Endothelial cell of umbilical vein (primary cell): ENCODE measurements around the gene USP46. TPM values are rescaled to one million over a fixed set of nuclear protein-coding genes. Genes with fewer than 3 reads are reported as not detected.

Experiments used
- BruUV-seq: library from RNA; stranded (reverse); fragments of 400-500 nt; replicated peaks from 2 replicates; lab custom pipeline; 2021; lab: Mats Ljungman, UMichigan
- CTCF ChIA-PET: fragments of 300-600, 350-600 bp; sonication (Branson Sonifier 250); formaldehyde crosslinking; loops from one replicate; lab custom pipeline; 2021; ENCODE audit warnings: antibody characterized with exemption, inconsistent platforms; lab: Charles Lee
- POLR2A ChIA-PET: fragments of 300-600, 350-600 bp; sonication (Branson Sonifier 250); formaldehyde crosslinking; loops from one replicate; lab custom pipeline; 2021; ENCODE audit warnings: antibody characterized with exemption, inconsistent platforms; lab: Charles Lee
- DNase-seq: peaks from one replicate; pipeline ENCODE4 v3.0.0-alpha.2; 2011; ENCODE audit warnings: low read depth, low spot score
- FAIRE-seq: peaks from 2 replicates; lab custom pipeline; 2011; peaks lifted over from hg19 to GRCh38; lab: Jason Lieb, UNC
- H2AFZ ChIP-seq: 2 replicates; pipeline ENCODE4 v1.6.0; 2012; ENCODE audit warnings: low read depth, low read length, control low read depth, inconsistent platforms
- H3K27ac ChIP-seq: 2 replicates; pipeline ENCODE4 v1.5.1; 2011; ENCODE audit warnings: low read depth, mild to moderate bottlenecking, control low read depth, low read length, moderate library complexity; ENCODE audit not compliant: insufficient read depth
- H3K27me3 ChIP-seq, 2 experiments: 2 replicates each; pipeline versions ENCODE4 v1.6.0 to v1.6.1; 2011; ENCODE audit warnings: low read length in 2 of 2, mixed read lengths in 1 of 2; ENCODE audit not compliant: control insufficient read depth in 2 of 2, insufficient read depth in 2 of 2
- H3K36me3 ChIP-seq, 2 experiments: 2 replicates in 1 of 2; 3 replicates in 1 of 2; pipeline ENCODE4 v1.5.1; 2011; ENCODE audit warnings: low read length in 2 of 2, mild to moderate bottlenecking in 1 of 2, moderate library complexity in 1 of 2; ENCODE audit not compliant: control insufficient read depth in 2 of 2, insufficient read depth in 2 of 2; ENCODE audit errors: extremely low read depth in 1 of 2
- H3K4me1 ChIP-seq: 3 replicates; pipeline ENCODE4 v1.5.1; 2011; ENCODE audit warnings: mild to moderate bottlenecking, low read length; ENCODE audit not compliant: control insufficient read depth, insufficient read depth; ENCODE audit errors: extremely low read depth
- H3K4me2 ChIP-seq: 2 replicates; pipeline ENCODE4 v1.6.1; 2011; ENCODE audit warnings: low read length, control low read depth, mixed read lengths; ENCODE audit not compliant: insufficient read depth
- H3K4me3 ChIP-seq, 3 experiments: fragments of 200-600 bp in 1 of 3; sonication (generic), shearing (Covaris generic) in 1 of 3; replicated peaks in 1 of 3; 2 replicates each; pipeline ENCODE4 v1.5.1; 2011 to 2016; ENCODE audit warnings: control low read depth in 3 of 3, low read length in 3 of 3, mild to moderate bottlenecking in 2 of 3, inconsistent platforms in 1 of 3, low read depth in 1 of 3, moderate library complexity in 1 of 3; ENCODE audit not compliant: insufficient read depth in 1 of 3
- H3K79me2 ChIP-seq: 2 replicates; pipeline ENCODE4 v1.6.0; 2012; ENCODE audit warnings: low read length, inconsistent platforms; ENCODE audit not compliant: control insufficient read depth, insufficient read depth
- H3K9ac ChIP-seq: replicated peaks from 2 replicates; pipeline ENCODE3; 2011; ENCODE audit warnings: low read length, control low read depth; ENCODE audit not compliant: insufficient read depth; ENCODE audit errors: extremely low read depth
- H3K9me1 ChIP-seq: replicated peaks from 3 replicates; pipeline ENCODE4 v1.6.0; 2011; ENCODE audit warnings: mild to moderate bottlenecking, low read length; ENCODE audit not compliant: control insufficient read depth, insufficient read depth; ENCODE audit errors: extremely low read depth
- H3K9me3 ChIP-seq: replicated peaks from 2 replicates; pipeline ENCODE4 v1.5.1; 2012; ENCODE audit warnings: low read length, inconsistent platforms; ENCODE audit not compliant: control insufficient read depth, insufficient read depth
- H4K20me1 ChIP-seq: replicated peaks from 2 replicates; pipeline ENCODE3; 2011; ENCODE audit warnings: mild to moderate bottlenecking, low read length; ENCODE audit not compliant: control insufficient read depth, insufficient read depth; ENCODE audit errors: extremely low read depth
- CTCF ChIP-seq, 2 donors: IDR thresholded peaks; 1 replicate in 1 of 2; 2 replicates in 1 of 2; pipeline ENCODE4 v1.5.1; 2011; ENCODE audit warnings: low read length in 2 of 2, mild to moderate bottlenecking in 2 of 2, moderate library complexity in 2 of 2, control low read depth in 1 of 2, inconsistent platforms in 1 of 2, low read depth in 1 of 2; ENCODE audit not compliant: insufficient read depth in 1 of 2; ENCODE audit errors: extremely low read depth in 1 of 2
- EZH2 ChIP-seq: IDR thresholded peaks from 2 replicates; pipeline ENCODE4 v1.6.1; 2012; ENCODE audit warnings: borderline replicate concordance, low read depth, mild to moderate bottlenecking, moderate library complexity, low read length, inconsistent platforms; ENCODE audit not compliant: severe bottlenecking
- FOS ChIP-seq: IDR thresholded peaks from 2 replicates; pipeline ENCODE4 v1.6.1; 2011; ENCODE audit warnings: mild to moderate bottlenecking, low read length, moderate library complexity, borderline replicate concordance; ENCODE audit not compliant: insufficient read depth
- GATA2 ChIP-seq: IDR thresholded peaks from 2 replicates; pipeline ENCODE4 v1.7.0; 2011; ENCODE audit warnings: low read depth, mild to moderate bottlenecking, moderate library complexity, mixed read lengths, low read length; ENCODE audit not compliant: insufficient read length, insufficient read depth
- JUN ChIP-seq: IDR thresholded peaks from 2 replicates; pipeline ENCODE4 v1.6.1; 2011; ENCODE audit warnings: borderline replicate concordance, low read depth; ENCODE audit not compliant: insufficient read length, insufficient read depth
- MAX ChIP-seq: IDR thresholded peaks from 2 replicates; pipeline ENCODE4 v1.6.1; 2011; ENCODE audit not compliant: insufficient read depth, insufficient read length
- MYC ChIP-seq: IDR thresholded peaks from one replicate; pipeline ENCODE4 v1.6.1; 2011; ENCODE audit warnings: mild to moderate bottlenecking, low read depth, low read length
- POLR2A ChIP-seq: IDR thresholded peaks from 2 replicates; pipeline ENCODE4 v1.6.1; 2012; ENCODE audit warnings: low read depth, mild to moderate bottlenecking, control low read depth, low read length
- POLR2AphosphoS5 ChIP-seq: IDR thresholded peaks from 2 replicates; pipeline ENCODE4 v1.6.1; 2012; ENCODE audit warnings: low read depth, mild to moderate bottlenecking, control low read depth, low read length, moderate library complexity; ENCODE audit not compliant: insufficient read depth
- dilution Hi-C: fragments of 300-500 bp; cut with MboI; formaldehyde crosslinking; loops from one replicate; pipeline ENCODE4 v1.15.0; 2019; ENCODE audit warnings: low sequenced_read_pairs; ENCODE audit not compliant: extremely low pct_ligation_motif_present
- intact Hi-C: fragments of 100-400 bp; cut with micrococcal nuclease; formaldehyde crosslinking; loops from one replicate; pipeline ENCODE4 v1.10.0; 2022
- polyA plus RNA-seq, 4 experiments: library from polyadenylated mRNA; depleted of rRNA in 3 of 4; stranded (reverse) in 3 of 4; unstranded in 1 of 4; fragments of >200 nt; gene quantifications; 2 replicates each; pipeline versions ENCODE4 v1.2.1 to v1.2.3, GENCODE V29; 2011 to 2012; ENCODE audit warnings: missing spikeins in 1 of 4
- total RNA-seq: library from RNA; stranded (reverse); gene quantifications from 2 replicates; pipeline ENCODE4 v1.2.3, GENCODE V29; 2021

Gene USP46
- total and polyA plus RNA-seq, 2 donors (not counting 3 experiments of a cell fraction or from before 2014, with no cell fraction given), result 5.2 to 23.7 TPM

GRCh38 chr4:52693492-52693891 lies 34.4 kb upstream of the USP46 start:
- intact Hi-C loops (no loop called here), dilution Hi-C loops (no loop called here)
- POLR2A ChIA-PET, result no interaction called here
- Histone ChIP-seq H3K9me3 (no peaks in the 10 kb centered on the region), H4K20me1 (no peaks in the 10 kb centered on the region), H3K4me1 (no peaks in the 10 kb centered on the region), H3K36me3 (no peaks in the 10 kb centered on the region), H3K27me3 (peaks cover 0 to 2% of the 10 kb centered on the region in 2 experiments), H3K27ac (no peak overlapping the region), H2AFZ (no peak overlapping the region), H3K4me2 (no peak overlapping the region), H3K4me3 (no peak overlapping the region), H3K79me2 (no peaks in the 10 kb centered on the region), H3K9ac (no peak overlapping the region), H3K9me1 (no peaks in the 10 kb centered on the region)
- DNase-seq (no peak), FAIRE-seq (no peak)
- CTCF ChIA-PET, result no interaction called here
- BruUV-seq, result no TSS peak
- TF ChIP-seq GATA2 (no peak), MYC (no peak), FOS (no peak), JUN (no peak), POLR2AphosphoS5 (no peak), CTCF (IDR thresholded peaks at IDR 0.05; ENCODE audit: extremely low read depth in 1 of 2, insufficient read depth in 1 of 2, low read depth in 1 of 2, low read length in 2 of 2) (no peak), POLR2A (no peak), EZH2 (no peak), MAX (no peak)
